Heart left ventricle (tissue), 16 donors: ENCODE data around the gene IFNA10. TPM values are rescaled to one million over a fixed set of nuclear protein-coding genes. Genes with fewer than 3 reads are reported as not detected.

Experiments used
- ATAC-seq, 4 donors: fragments of 200-7000 bp; cut with Tn5 transposase; one replicate each; pipeline ENCODE4 v1.9.1; 2020 to 2022; ENCODE audit warnings: moderate library complexity in 4 of 4, mild to moderate bottlenecking in 3 of 4, moderate number of reproducible peaks in 1 of 4
- DNase-seq, 5 donors: peaks; one replicate each; pipeline ENCODE4 v3.0.0-alpha.2; 2020
- H3K27ac ChIP-seq, 12 donors: fragments of 200-600 bp; sonication (generic) in 4 of 12; one replicate each; pipeline versions ENCODE4 v1.5.0 to v1.8.0; 2016 to 2022; ENCODE audit warnings: mild to moderate bottlenecking in 2 of 12
- H3K27me3 ChIP-seq, 9 donors: fragments of 200-600 bp; sonication (generic) in 2 of 9; one replicate each; pipeline versions ENCODE4 v1.5.1 to v1.8.0; 2016 to 2022; ENCODE audit warnings: mild to moderate bottlenecking in 3 of 9
- H3K36me3 ChIP-seq, 9 donors: fragments of 200-600 bp; sonication (generic) in 2 of 9; one replicate each; pipeline versions ENCODE4 v1.5.0 to v1.8.0; 2018 to 2022; ENCODE audit warnings: mild to moderate bottlenecking in 2 of 9
- H3K4me1 ChIP-seq, 12 donors: fragments of 200-600 bp; sonication (generic) in 4 of 12; one replicate each; pipeline versions ENCODE4 v1.5.0 to v1.8.0; 2016 to 2022; ENCODE audit warnings: mild to moderate bottlenecking in 3 of 12
- H3K4me3 ChIP-seq, 12 donors: fragments of 200-600 bp; sonication (generic) in 4 of 12; one replicate each; pipeline versions ENCODE4 v1.5.0 to v1.8.0; 2017 to 2022; ENCODE audit warnings: mild to moderate bottlenecking in 9 of 12, moderate library complexity in 4 of 12
- H3K9me3 ChIP-seq, 12 donors: fragments of 200-600 bp; sonication (generic) in 4 of 12; one replicate each; pipeline versions ENCODE4 v1.5.0 to v1.8.0; 2016 to 2022; ENCODE audit warnings: mild to moderate bottlenecking in 1 of 12
- POLR2A ChIP-seq, 2 donors: fragments of 450-650 bp; IDR thresholded peaks; one replicate each; pipeline ENCODE4 v1.6.1; 2017; ENCODE audit warnings: antibody characterized with exemption in 2 of 2, mild to moderate bottlenecking in 2 of 2, moderate library complexity in 2 of 2
- WGBS, 4 donors: extraction: QIAGEN DNeasy Blood & Tissue Kit in 2 of 4; methylation state at CpG; one replicate each; pipeline versions ENCODE4 v1.1.5 to v1.1.7; 2013 to 2018; 5-methylcytosine and 5-hydroxymethylcytosine counted together
- intact Hi-C, 10 donors: fragments of 100-400 bp; cut with DNase I; formaldehyde crosslinking; loops; one replicate each; pipeline versions ENCODE4 v1.11.1 to v1.14.2; 2022
- polyA plus RNA-seq, 2 donors: library from polyadenylated mRNA; stranded (reverse); fragments of 200-250 nt; gene quantifications; one replicate each; pipeline ENCODE4 v1.2.3, GENCODE V29; 2013
- total RNA-seq, 9 donors: library from RNA; depleted of rRNA in 2 of 9; stranded (reverse); fragments of >200 nt in 2 of 9; fragmentation: NEBNext Ultra II Directional in 3 of 9; extraction: Animal tissue kit (Norgen Biotek cat#: 25700) in 3 of 9; gene quantifications; one replicate each; pipeline versions ENCODE4 v1.1.0 to v1.2.4, GENCODE V29; 2016 to 2023
- TF ChIP-seq, protein P1 (sequence below), 12 donors: fragments of 200-600 bp; sonication (generic) in 4 of 12; IDR thresholded peaks; one replicate each; pipeline versions ENCODE4 v1.5.0 to v1.8.0; 2018 to 2022; ENCODE audit warnings: antibody characterized with exemption in 12 of 12, mild to moderate bottlenecking in 5 of 12
- donor health status: ischemic (EF 13 %, LVEDD 7.1; RV severe dilation, severe dysfunction).
- donor health status: healthy with polysubstance abuse.
- donor health status: DM: no; HTN: yes; CAD: no.
- donor health status: DM: no; HTN: no; CAD: no.
- donor health status: ischemic (EF 25% LVEDD 6.9; RV normal size, moderate dysfunction).
- donor health status: ischemic (EF 25% LVEDD 5.7; RV mildly dilated, moderate dysfunction).
- donor health status: healthy.
- donor health status: DM: yes; HTN: yes; CAD: no.
- donor health status: ischemic (EF 35%, LVEDD 5.7; RV mildly dilated, moderate dysfunction).
- donor health status: nonischemic (EF 11% LVEDD 7.7; RV severe dilation, severe dysfunction).
- donor health status: DM: yes; HTN: yes; CAD: no.
- donor health status: PGD.
- donor health status: ischemic (EF 29% LVEDD 5.4; RV normal size, mild dysfunction).
- donor health status: nonischemic (EF 23%, LVEDD 6.1; RV moderate dilation, normal function).

IFNA10 gene
- total and polyA plus RNA-seq, 11 donors, result not detected

DNA sequence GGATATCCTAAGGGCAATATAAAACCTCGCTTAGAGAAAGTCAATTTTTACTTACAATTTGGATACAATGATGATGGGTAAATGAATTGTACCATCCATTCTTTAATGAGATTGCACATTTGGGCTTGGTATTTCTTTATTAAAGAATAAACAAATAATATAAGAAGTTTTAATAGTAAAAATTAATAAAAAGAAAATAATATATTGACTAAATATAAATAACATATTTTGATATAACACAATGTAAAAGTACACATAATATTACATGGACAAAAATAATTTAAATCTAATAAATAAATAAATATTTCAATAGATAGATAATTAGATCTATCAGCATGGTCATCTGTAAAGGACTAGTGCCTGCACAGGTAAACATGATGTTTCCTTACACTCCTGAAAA is 41.4 kb downstream of the IFNA10 start:
- DNase-seq (no peak), ATAC-seq (no peak)
- H3K9me3 ChIP-seq, result peaks cover 0 to 4% (median 0%) of the 10 kb centered on the region in 12 donors
- no peak overlapping the region for H3K27ac ChIP-seq
- no peaks in the 10 kb centered on the region for H3K36me3 ChIP-seq
- peaks cover 0 to 4% (median 0%) of the 10 kb centered on the region in 12 donors for H3K4me1 ChIP-seq
- no peak for TF ChIP-seq POLR2A (IDR thresholded peaks at IDR 0.05)
- TF ChIP-seq, protein P1, sequence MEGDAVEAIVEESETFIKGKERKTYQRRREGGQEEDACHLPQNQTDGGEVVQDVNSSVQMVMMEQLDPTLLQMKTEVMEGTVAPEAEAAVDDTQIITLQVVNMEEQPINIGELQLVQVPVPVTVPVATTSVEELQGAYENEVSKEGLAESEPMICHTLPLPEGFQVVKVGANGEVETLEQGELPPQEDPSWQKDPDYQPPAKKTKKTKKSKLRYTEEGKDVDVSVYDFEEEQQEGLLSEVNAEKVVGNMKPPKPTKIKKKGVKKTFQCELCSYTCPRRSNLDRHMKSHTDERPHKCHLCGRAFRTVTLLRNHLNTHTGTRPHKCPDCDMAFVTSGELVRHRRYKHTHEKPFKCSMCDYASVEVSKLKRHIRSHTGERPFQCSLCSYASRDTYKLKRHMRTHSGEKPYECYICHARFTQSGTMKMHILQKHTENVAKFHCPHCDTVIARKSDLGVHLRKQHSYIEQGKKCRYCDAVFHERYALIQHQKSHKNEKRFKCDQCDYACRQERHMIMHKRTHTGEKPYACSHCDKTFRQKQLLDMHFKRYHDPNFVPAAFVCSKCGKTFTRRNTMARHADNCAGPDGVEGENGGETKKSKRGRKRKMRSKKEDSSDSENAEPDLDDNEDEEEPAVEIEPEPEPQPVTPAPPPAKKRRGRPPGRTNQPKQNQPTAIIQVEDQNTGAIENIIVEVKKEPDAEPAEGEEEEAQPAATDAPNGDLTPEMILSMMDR (IDR thresholded peaks at IDR 0.05), result no peak
- H3K4me3 ChIP-seq, result no peak overlapping the region
- 86 to 97% (median 91%) methylated on average over 1 of the region's 1 CpG for WGBS, 4 donors
- intact Hi-C loops, result no loop called here
- H3K27me3 ChIP-seq, result peaks cover 0 to 3% (median 0%) of the 10 kb centered on the region in 9 donors

DNA sequence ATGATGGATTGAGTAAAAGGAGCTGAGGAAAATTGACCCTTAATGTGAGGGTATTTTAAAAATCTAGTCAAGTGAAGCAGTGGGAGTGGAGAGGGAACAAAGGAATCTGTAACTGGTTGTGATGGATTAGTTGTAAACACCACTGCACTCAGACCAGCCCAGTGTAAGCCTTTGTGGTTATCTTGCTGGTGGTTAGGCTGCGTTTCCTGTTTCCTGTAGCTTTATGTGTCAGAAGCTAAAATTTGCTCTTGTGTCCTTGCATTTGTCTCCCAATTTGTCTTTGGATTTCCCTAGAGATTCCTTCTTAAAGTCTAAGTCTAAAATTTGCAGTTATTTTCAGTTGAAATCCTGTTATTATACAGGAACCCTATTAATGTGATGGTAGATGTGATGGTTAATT is 46.8 kb downstream of the IFNA10 start:
- intact Hi-C loops, result no loop called here
- Histone ChIP-seq H3K4me3 (no peak overlapping the region), H3K27ac (no peak overlapping the region), H3K36me3 (no peaks in the 10 kb centered on the region), H3K4me1 (peaks cover 0 to 12% (median 0%) of the 10 kb centered on the region in 12 donors), H3K9me3 (peaks cover 0 to 6% (median 0%) of the 10 kb centered on the region in 12 donors), H3K27me3 (no peaks in the 10 kb centered on the region)
- no peak for DNase-seq
- TF ChIP-seq, protein P1 (IDR thresholded peaks at IDR 0.05), result no peak
- TF ChIP-seq POLR2A (IDR thresholded peaks at IDR 0.05), result no peak
- 22 to 31% (median 24%) methylated on average over 1 of the region's 1 CpG for WGBS, 4 donors
- ATAC-seq, result no peak

Other genes with a start within 250 kb of the IFNA10 start
- gene HACD4, start 175.5 kb downstream of the IFNA10 start, total RNA-seq, result 1 to 10 TPM in 2 of 9 donors, under 1 TPM in 7; 0.33 to 2.8 (median 0.69) TPM
- gene HACD4, start 175.5 kb downstream of the IFNA10 start, polyA plus RNA-seq, result under 1 TPM; 0.23 to 0.37 TPM
- gene IFNB1, start 129.2 kb downstream of the IFNA10 start, total RNA-seq, result not detected
- gene IFNB1, start 129.2 kb downstream of the IFNA10 start, polyA plus RNA-seq, result not detected
- not detected for gene IFNW1, start 65.3 kb downstream of the IFNA10 start, total RNA-seq
- gene IFNW1, start 65.3 kb downstream of the IFNA10 start, polyA plus RNA-seq, result not detected
- gene IFNA21, start 40.5 kb downstream of the IFNA10 start, total RNA-seq, result not detected
- not detected for gene IFNA21, start 40.5 kb downstream of the IFNA10 start, polyA plus RNA-seq
- not detected for gene IFNA4, start 19.6 kb downstream of the IFNA10 start, total RNA-seq
- gene IFNA4, start 19.6 kb downstream of the IFNA10 start, polyA plus RNA-seq, result not detected
- gene IFNA7, start 4.9 kb downstream of the IFNA10 start, total RNA-seq, result not detected
- not detected for gene IFNA7, start 4.9 kb downstream of the IFNA10 start, polyA plus RNA-seq
- not detected for gene IFNA16, start 10.2 kb upstream of the IFNA10 start, total RNA-seq
- not detected for gene IFNA16, start 10.2 kb upstream of the IFNA10 start, polyA plus RNA-seq
- gene IFNA17, start 21.1 kb upstream of the IFNA10 start, total RNA-seq, result not detected
- not detected for gene IFNA17, start 21.1 kb upstream of the IFNA10 start, polyA plus RNA-seq
- gene IFNA14, start 32.9 kb upstream of the IFNA10 start, total RNA-seq, result not detected
- gene IFNA14, start 32.9 kb upstream of the IFNA10 start, polyA plus RNA-seq, result not detected
- not detected for gene IFNA5, start 98.2 kb upstream of the IFNA10 start, total RNA-seq
- not detected for gene IFNA5, start 98.2 kb upstream of the IFNA10 start, polyA plus RNA-seq
- 10 to 100 TPM; 10.7 to 15.1 (median 11.8) TPM for gene KLHL9, start 128.3 kb upstream of the IFNA10 start, total RNA-seq
- 10 to 100 TPM in 1 of 2 donors, 1 to 10 TPM in 1; 4.4 to 12.6 TPM for gene KLHL9, start 128.3 kb upstream of the IFNA10 start, polyA plus RNA-seq
- not detected for gene IFNA6, start 143.7 kb upstream of the IFNA10 start, total RNA-seq
- gene IFNA6, start 143.7 kb upstream of the IFNA10 start, polyA plus RNA-seq, result not detected
- gene IFNA13, start 160.9 kb upstream of the IFNA10 start, total RNA-seq, result not detected
- gene IFNA13, start 160.9 kb upstream of the IFNA10 start, polyA plus RNA-seq, result not detected
- not detected for gene IFNA2, start 178.3 kb upstream of the IFNA10 start, total RNA-seq
- gene IFNA2, start 178.3 kb upstream of the IFNA10 start, polyA plus RNA-seq, result not detected
- not detected for gene IFNA8, start 202.0 kb upstream of the IFNA10 start, total RNA-seq
- gene IFNA8, start 202.0 kb upstream of the IFNA10 start, polyA plus RNA-seq, result not detected
- gene IFNA1, start 233.3 kb upstream of the IFNA10 start, total RNA-seq, result not detected
- gene IFNA1, start 233.3 kb upstream of the IFNA10 start, polyA plus RNA-seq, result not detected